KMS-11 (cell line): Measurements from ENCODE around the gene HDAC11.

ENCODE experiments used
- H2AFZ ChIP-seq: fragments of 200-600 bp; sonication (generic); 2 replicates; pipeline ENCODE4 v1.6.1; 2016; ENCODE audit warnings: antibody characterized with exemption, mixed run types, low read depth
- H3K27ac ChIP-seq: fragments of 200-600 bp; sonication (generic); 2 replicates; pipeline ENCODE4 v1.6.1; 2016; ENCODE audit warnings: mild to moderate bottlenecking, mixed run types
- H3K27me3 ChIP-seq: fragments of 200-600 bp; sonication (generic); 2 replicates; pipeline ENCODE4 v1.6.1; 2017; ENCODE audit warnings: mild to moderate bottlenecking, low read depth, mixed run types, moderate library complexity; ENCODE audit not compliant: insufficient read depth
- H3K36me3 ChIP-seq: fragments of 200-600 bp; sonication (generic); 2 replicates; pipeline ENCODE4 v1.6.1; 2017; ENCODE audit warnings: mild to moderate bottlenecking, mixed run types; ENCODE audit not compliant: insufficient read depth
- H3K4me1 ChIP-seq: fragments of 200-600 bp; sonication (generic); 2 replicates; pipeline ENCODE4 v1.6.1; 2016; ENCODE audit warnings: mild to moderate bottlenecking, low read depth, mixed run types; ENCODE audit not compliant: poor library complexity, severe bottlenecking
- H3K4me2 ChIP-seq: fragments of 200-600 bp; sonication (generic); 2 replicates; pipeline ENCODE4 v1.7.0; 2016; ENCODE audit warnings: mild to moderate bottlenecking, mixed run types
- H3K4me3 ChIP-seq: fragments of 200-600 bp; sonication (generic); IDR thresholded peaks from 2 replicates; pipeline ENCODE4 v1.6.1; 2017; ENCODE audit warnings: low read depth, low read length, mixed read lengths; ENCODE audit not compliant: insufficient read depth
- H3K79me2 ChIP-seq: fragments of 200-600 bp; sonication (generic); 2 replicates; pipeline ENCODE4 v1.6.1; 2016; ENCODE audit warnings: low read depth, mixed run types; ENCODE audit not compliant: insufficient read depth
- H3K9ac ChIP-seq: fragments of 200-600 bp; sonication (generic); 2 replicates; pipeline ENCODE4 v1.6.1; 2016; ENCODE audit warnings: mild to moderate bottlenecking, mixed run types
- H4K20me1 ChIP-seq: fragments of 200-600 bp; sonication (generic); 2 replicates; pipeline ENCODE4 v1.6.1; 2016; ENCODE audit warnings: mild to moderate bottlenecking, mixed run types; ENCODE audit not compliant: insufficient read depth
- TF ChIP-seq, protein P1 (sequence below): fragments of 200-600 bp; sonication (generic); conservative IDR thresholded peaks from 2 replicates; pipeline ENCODE4 v1.6.1; 2017; ENCODE audit warnings: low read depth, mild to moderate bottlenecking, antibody characterized with exemption, low read length, moderate library complexity, mixed read lengths

The HDAC11 gene

DNA sequence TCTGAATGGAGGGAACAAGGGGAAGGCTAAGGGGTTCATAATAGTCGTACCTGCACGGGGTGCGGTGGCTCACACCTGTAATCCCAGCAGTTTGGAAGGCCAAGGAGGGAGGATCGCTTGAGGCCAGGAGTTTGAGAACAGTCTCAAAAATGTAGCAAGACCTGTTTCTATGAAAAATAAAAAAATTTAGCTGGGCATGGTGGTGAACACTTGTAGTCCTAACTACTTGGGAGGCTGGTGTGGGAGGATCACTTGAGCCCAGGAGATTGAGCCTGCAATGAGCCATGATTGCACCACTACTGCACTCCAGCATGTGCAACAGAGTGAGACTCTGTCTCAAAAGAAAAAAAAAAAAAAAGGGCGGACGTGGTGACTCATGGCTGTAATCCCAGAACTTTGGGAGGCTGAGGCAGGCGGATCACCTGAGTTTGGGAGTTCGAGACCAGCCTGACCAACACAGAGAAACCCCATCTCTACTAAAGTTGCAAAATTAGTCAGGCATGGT, 17.9 kb upstream of the HDAC11 start:
- no peak overlapping the region for H3K4me3 ChIP-seq
- no peak overlapping the region for H3K9ac ChIP-seq
- no peaks in the 10 kb centered on the region for H3K4me1 ChIP-seq
- H3K79me2 ChIP-seq, result no peaks in the 10 kb centered on the region
- TF ChIP-seq, protein P1, sequence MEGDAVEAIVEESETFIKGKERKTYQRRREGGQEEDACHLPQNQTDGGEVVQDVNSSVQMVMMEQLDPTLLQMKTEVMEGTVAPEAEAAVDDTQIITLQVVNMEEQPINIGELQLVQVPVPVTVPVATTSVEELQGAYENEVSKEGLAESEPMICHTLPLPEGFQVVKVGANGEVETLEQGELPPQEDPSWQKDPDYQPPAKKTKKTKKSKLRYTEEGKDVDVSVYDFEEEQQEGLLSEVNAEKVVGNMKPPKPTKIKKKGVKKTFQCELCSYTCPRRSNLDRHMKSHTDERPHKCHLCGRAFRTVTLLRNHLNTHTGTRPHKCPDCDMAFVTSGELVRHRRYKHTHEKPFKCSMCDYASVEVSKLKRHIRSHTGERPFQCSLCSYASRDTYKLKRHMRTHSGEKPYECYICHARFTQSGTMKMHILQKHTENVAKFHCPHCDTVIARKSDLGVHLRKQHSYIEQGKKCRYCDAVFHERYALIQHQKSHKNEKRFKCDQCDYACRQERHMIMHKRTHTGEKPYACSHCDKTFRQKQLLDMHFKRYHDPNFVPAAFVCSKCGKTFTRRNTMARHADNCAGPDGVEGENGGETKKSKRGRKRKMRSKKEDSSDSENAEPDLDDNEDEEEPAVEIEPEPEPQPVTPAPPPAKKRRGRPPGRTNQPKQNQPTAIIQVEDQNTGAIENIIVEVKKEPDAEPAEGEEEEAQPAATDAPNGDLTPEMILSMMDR, result no peak
- no peaks in the 10 kb centered on the region for H4K20me1 ChIP-seq
- no peak overlapping the region for H3K4me2 ChIP-seq
- no peaks in the 10 kb centered on the region for H3K36me3 ChIP-seq
- no peak overlapping the region for H3K27ac ChIP-seq
- H2AFZ ChIP-seq, result no peak overlapping the region
- no peaks in the 10 kb centered on the region for H3K27me3 ChIP-seq

DNA sequence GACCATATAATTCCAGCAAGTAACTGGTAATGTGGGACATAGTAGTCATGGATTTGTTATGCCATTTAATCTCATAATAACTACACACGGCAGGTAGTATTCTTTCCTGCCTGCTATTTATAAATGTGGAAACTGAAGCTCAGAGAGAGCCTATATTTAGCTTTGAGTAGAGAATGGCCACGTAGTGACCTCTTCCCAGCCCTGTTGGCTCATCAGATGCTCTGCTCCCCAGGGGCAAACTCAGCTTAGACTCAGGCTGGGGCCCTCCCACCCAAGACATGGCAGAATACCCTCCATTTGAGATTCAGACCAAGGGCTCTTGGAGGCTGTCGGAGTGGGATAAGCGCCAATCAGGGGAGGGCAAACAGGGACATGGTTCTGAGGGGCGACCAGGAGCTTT, 17.3 kb upstream of the HDAC11 start:
- no peaks in the 10 kb centered on the region for H3K4me1 ChIP-seq
- no peak overlapping the region for H3K9ac ChIP-seq
- no peaks in the 10 kb centered on the region for H4K20me1 ChIP-seq
- no peak overlapping the region for H3K27ac ChIP-seq
- H3K36me3 ChIP-seq, result no peaks in the 10 kb centered on the region
- H2AFZ ChIP-seq, result no peak overlapping the region
- TF ChIP-seq, protein P1, result no peak
- H3K79me2 ChIP-seq, result no peaks in the 10 kb centered on the region
- H3K27me3 ChIP-seq, result no peaks in the 10 kb centered on the region
- H3K4me2 ChIP-seq, result no peak overlapping the region
- H3K4me3 ChIP-seq, result no peak overlapping the region

- H3K4me3 ChIP-seq, result no peak overlapping the region
- no peaks in the 10 kb centered on the region for H3K36me3 ChIP-seq
- no peaks in the 10 kb centered on the region for H3K4me1 ChIP-seq
- no peak overlapping the region for H3K27ac ChIP-seq
- H3K9ac ChIP-seq, result no peak overlapping the region
- no peaks in the 10 kb centered on the region for H4K20me1 ChIP-seq
- H3K79me2 ChIP-seq, result no peaks in the 10 kb centered on the region
- TF ChIP-seq, protein P1, result no peak
- H3K27me3 ChIP-seq, result no peaks in the 10 kb centered on the region
- no peak overlapping the region for H2AFZ ChIP-seq
- H3K4me2 ChIP-seq, result no peak overlapping the region
Measured at GRCh38 chr3:13463618-13464400, 16.3 kb upstream of the HDAC11 start.

GRCh38 chr3:13465236-13465873, 14.8 kb upstream of the HDAC11 start:
- no peaks in the 10 kb centered on the region for H3K79me2 ChIP-seq
- no peaks in the 10 kb centered on the region for H3K4me1 ChIP-seq
- H4K20me1 ChIP-seq, result no peaks in the 10 kb centered on the region
- no peak overlapping the region for H3K27ac ChIP-seq
- H3K27me3 ChIP-seq, result no peaks in the 10 kb centered on the region
- no peak overlapping the region for H3K4me2 ChIP-seq
- H3K36me3 ChIP-seq, result no peaks in the 10 kb centered on the region
- H2AFZ ChIP-seq, result no peak overlapping the region
- H3K9ac ChIP-seq, result no peak overlapping the region
- H3K4me3 ChIP-seq, result no peak overlapping the region
- TF ChIP-seq, protein P1, result no peak
